DMS 273 treated with DMSO at 0.1 percent for 48 hours (cell line): ENCODE data around the gene SLC9B2.
A peak's percentile ranks its signal among the peaks of the same experiment; 100 is the strongest.
"Not testable (repeated sequence)": the region's sequence is repeated elsewhere in the genome, so short reads cannot be mapped to it uniquely, and the experiment has no call there.

ENCODE experiments used
- DNase-seq: peaks from one replicate; lab custom pipeline; 2025; lab: John Stamatoyannopoulos, UW

Gene SLC9B2

GRCh38 chr4:103019308-103020124 is 57.0 kb downstream of the SLC9B2 start, which contains the start of gene SLC9B1:
Gene SLC9B1, minus strand, starts transcription at chr4:103019705. Its CDS starts 27,994 bp downstream, at chr4:102991711.
- DNase-seq = peak; percentile 69

- DNase-seq = peak; percentile 39
These were observed 57.9 kb downstream of the SLC9B2 start for GRCh38 chr4:103018391-103019307.

GRCh38 chr4:103012551-103012950 is 64.0 kb downstream of the SLC9B2 start:
- DNase-seq = no peak

- no peak for DNase-seq
These were observed 64.5 kb downstream of the SLC9B2 start for GRCh38 chr4:103012060-103012459.

GRCh38 chr4:103011378-103012025 is 65.1 kb downstream of the SLC9B2 start:
- no peak for DNase-seq

- no peak for DNase-seq
These were observed 65.8 kb downstream of the SLC9B2 start for GRCh38 chr4:103010804-103011203.

GRCh38 chr4:103008875-103009729 is 67.5 kb downstream of the SLC9B2 start:
- no peak for DNase-seq

GRCh38 chr4:103002551-103002950 is 74.0 kb downstream of the SLC9B2 start:
- DNase-seq = no peak

GRCh38 chr4:102994803-102995202 is 81.8 kb downstream of the SLC9B2 start:
- DNase-seq = no peak

- DNase-seq = not testable (repeated sequence)
These were observed 82.6 kb downstream of the SLC9B2 start for GRCh38 chr4:102993985-102994384.

GRCh38 chr4:102988429-102989020 is 88.0 kb downstream of the SLC9B2 start:
- DNase-seq = no peak

- DNase-seq = no peak
These were observed 95.6 kb downstream of the SLC9B2 start for GRCh38 chr4:102981005-102981404.
